ENCODE results near the gene CNGA3. TPM values are rescaled to one million over a fixed set of nuclear protein-coding genes. Genes with fewer than 3 reads are reported as not detected.
A peak's percentile ranks its signal among the peaks of the same experiment; 100 is the strongest.

CNGA3 gene
- total and polyA plus RNA-seq, 9 donors, result 0.35 to 1.5 (median 0.56) TPM

DNA sequence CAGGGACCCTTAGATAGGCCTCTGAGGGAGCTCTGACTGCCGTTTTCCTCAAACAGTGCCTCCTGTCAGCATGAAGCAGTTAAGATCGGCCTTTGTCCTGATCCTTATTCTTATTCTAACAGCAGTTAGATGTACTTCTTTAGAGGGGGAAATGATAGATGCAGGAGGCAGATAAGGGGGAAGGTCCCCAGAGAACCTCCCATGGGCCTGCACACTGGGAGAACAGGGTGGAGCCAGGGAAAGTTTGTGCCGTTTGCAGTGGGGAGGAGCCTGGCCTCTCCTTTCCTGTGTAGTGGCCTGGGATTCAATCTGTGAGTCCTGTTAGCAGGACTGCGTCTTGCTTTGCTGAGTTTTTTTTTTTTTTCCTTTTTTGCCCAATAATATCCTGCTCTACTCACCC lies 90.5 kb downstream of the CNGA3 start:
- 23% methylated on average over 2 of the region's 4 CpGs for WGBS (ENCODE audit: insufficient coverage)
- no peak overlapping the region for H3K27ac ChIP-seq (ENCODE audit: low read length)

DNA sequence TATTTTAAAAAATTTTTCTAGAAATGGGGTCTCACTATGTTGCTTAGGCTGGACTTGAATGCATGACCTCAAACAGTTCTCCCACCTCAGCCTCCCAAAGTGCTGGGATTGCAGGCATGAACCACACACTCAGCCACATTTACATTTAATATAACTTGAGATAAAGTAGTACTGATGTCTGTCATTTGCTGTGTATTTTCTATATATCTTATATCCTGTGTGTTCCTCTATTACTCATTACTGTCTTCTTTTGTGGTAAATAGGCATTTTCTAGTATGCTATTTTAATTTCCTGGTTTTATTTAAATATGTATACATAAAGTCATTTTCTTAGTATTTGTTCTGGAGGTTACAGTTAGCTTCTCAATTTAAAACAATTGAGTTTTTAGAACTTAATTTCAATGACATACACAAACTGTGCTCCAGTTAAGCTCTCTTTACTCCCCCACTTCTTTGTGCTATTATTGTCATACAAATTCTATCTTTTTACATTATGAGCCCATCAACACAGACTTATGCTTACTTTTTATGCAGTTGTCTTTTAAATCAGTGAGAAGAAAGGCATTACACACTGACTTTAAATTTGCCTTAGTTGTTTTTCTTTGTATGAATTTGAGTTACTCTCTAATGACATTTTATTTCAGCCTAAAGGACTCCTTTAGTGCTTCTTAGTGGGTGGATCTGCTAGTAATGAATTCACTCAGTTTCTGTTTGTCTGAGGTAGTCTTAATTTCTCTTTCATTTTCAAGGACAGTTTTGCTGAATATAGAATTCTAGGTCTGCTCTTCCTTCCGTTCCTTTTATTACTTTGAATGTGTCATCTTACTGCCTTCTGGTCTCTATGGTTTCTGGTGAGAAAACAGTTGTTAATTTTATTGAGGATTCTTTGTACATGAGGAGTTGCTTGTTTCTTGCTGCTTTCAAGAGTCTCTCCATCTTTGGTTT lies 92.2 kb downstream of the CNGA3 start:
- DNase-seq, result no peak
- Histone ChIP-seq H3K9me3 (replicated peaks; ENCODE audit: control insufficient read depth, low read depth, low read length) (peaks cover 7% of the 10 kb centered on the region), H3K36me3 (ENCODE audit: control insufficient read depth, insufficient read depth, low read length) (no peaks in the 10 kb centered on the region), H3K4me3 (ENCODE audit: low read length) (no peak overlapping the region), H3K4me1 (ENCODE audit: control insufficient read depth, insufficient read depth, low read length) (no peaks in the 10 kb centered on the region), H3K27me3 (ENCODE audit: control insufficient read depth, insufficient read depth, low read length) (no peaks in the 10 kb centered on the region), H3K27ac (ENCODE audit: low read length) (no peak overlapping the region)
- WGBS (ENCODE audit: insufficient coverage), result no CpG with 5 or more reads among the region's 1 CpG

More for the DNA sequence above, 90.5 kb downstream of the CNGA3 start:
- no peak for DNase-seq
- Histone ChIP-seq H3K4me3 (ENCODE audit: low read length) (no peak overlapping the region), H3K9me3 (replicated peaks; ENCODE audit: control insufficient read depth, low read depth, low read length) (peaks cover 10% of the 10 kb centered on the region), H3K36me3 (ENCODE audit: control insufficient read depth, insufficient read depth, low read length) (no peaks in the 10 kb centered on the region), H3K27me3 (ENCODE audit: control insufficient read depth, insufficient read depth, low read length) (no peaks in the 10 kb centered on the region), H3K4me1 (ENCODE audit: control insufficient read depth, insufficient read depth, low read length) (no peaks in the 10 kb centered on the region)

DNA sequence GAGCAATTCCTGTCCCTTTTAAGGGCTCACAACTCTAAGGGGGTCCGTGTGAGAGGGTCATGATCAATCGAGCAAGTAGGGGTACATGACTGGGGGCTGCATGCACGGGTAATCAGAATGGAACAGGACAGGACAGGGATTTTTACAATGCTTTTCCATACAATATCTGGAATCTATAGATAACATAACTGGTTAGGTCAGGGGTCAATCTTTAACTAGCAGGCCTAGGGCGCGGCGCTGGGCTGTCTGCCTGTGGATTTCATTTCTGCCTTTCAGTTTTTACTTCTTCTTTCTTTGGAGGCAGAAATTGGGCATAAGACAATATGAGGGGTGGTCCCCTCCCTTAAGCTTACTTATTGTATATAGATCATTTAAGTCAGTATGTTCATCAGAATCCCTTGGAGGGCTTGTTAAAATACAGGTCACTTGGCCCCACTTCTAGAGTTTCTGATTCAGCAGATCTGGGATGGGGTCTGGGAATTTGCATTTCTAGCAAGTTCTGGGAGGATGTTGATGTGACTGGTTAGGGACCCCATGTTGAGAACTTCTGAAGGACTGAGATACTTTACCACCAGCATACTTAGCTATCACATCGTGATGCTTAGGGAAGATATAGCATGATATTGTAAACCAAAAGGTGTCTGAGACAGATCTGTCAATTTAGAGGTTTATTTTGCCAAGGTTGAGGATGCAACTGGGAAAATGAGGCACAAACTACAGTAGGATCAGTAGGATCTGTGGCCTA lies 95.6 kb downstream of the CNGA3 start:
- H3K36me3 ChIP-seq (ENCODE audit: control insufficient read depth, insufficient read depth, low read length), result no peaks in the 10 kb centered on the region
- no peak overlapping the region for H3K4me3 ChIP-seq (ENCODE audit: low read length)
- no peak for DNase-seq
- H3K27me3 ChIP-seq (ENCODE audit: control insufficient read depth, insufficient read depth, low read length), result no peaks in the 10 kb centered on the region
- H3K9me3 ChIP-seq (replicated peaks; ENCODE audit: control insufficient read depth, low read depth, low read length), result peaks cover 2% of the 10 kb centered on the region
- no peak overlapping the region for H3K27ac ChIP-seq (ENCODE audit: low read length)
- H3K4me1 ChIP-seq (ENCODE audit: control insufficient read depth, insufficient read depth, low read length), result peaks cover 8% of the 10 kb centered on the region
- no CpG with 5 or more reads among the region's 7 CpGs for WGBS (ENCODE audit: insufficient coverage)

DNA sequence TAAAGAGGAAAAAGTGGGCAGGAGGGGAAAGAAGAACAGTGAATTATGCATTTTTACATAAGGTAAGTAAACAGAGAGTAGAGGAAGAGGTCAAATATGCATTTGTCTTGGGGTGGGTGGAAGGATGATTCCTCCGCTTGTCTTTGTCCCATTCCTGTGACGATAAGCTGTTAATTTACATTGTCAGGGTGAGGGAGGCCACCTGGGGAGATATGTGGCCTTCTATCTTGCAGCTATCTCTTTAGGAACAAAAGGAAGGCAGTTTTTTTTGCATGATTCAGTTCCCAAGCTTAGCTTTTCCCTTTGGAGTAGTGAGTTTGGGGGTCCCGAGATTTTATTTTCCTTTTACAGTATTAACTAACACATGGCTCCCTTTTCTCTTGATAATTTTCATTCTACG lies 96.2 kb downstream of the CNGA3 start:
- H3K4me3 ChIP-seq (ENCODE audit: low read length), result no peak overlapping the region
- H3K36me3 ChIP-seq (ENCODE audit: control insufficient read depth, insufficient read depth, low read length), result no peaks in the 10 kb centered on the region
- DNase-seq, result no peak
- no CpG with 5 or more reads among the region's 4 CpGs for WGBS (ENCODE audit: insufficient coverage)
- peaks cover 2% of the 10 kb centered on the region for H3K9me3 ChIP-seq (replicated peaks; ENCODE audit: control insufficient read depth, low read depth, low read length)
- no peak overlapping the region for H3K27ac ChIP-seq (ENCODE audit: low read length)
- no peaks in the 10 kb centered on the region for H3K27me3 ChIP-seq (ENCODE audit: control insufficient read depth, insufficient read depth, low read length)
- peaks cover 8% of the 10 kb centered on the region for H3K4me1 ChIP-seq (ENCODE audit: control insufficient read depth, insufficient read depth, low read length)

DNA sequence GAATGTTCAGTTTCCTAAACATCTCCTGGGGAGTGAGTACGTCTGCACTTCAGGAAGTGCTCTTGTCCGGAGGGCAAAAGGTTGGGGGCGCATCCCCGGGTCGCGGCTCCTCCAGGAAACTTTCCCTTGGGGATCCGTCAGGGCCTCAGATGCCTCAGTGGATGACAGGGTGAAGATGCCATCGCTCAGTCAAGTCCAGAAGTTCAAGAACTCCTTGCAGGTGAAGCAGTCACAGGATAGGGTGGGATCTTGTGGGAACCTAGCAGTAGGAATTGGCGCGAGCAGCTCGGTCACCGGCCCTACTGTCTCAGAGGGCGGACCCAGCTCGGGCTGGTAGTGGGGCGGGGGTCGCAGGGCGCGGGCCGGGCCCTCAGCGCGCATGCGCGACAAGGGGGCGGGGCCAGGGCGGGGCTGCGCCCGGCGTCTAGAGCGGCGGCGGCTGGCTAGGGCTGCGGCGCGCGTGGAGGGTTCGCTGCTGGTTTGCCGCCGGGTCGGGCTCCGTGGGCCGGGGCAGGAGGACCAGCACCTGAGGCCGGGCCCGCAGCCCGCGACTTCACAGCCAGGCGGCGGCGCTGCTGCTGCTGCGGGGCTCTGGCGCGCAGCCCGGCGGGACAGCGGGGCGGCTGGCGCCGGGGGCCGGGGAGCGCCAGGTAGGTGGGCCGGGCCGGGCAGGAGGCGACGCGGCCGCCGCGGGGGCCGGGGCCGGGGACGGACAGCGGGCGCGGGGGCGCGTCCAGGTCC lies 98.3 kb downstream of the CNGA3 start, which contains the start of gene INPP4A:
TSS of gene INPP4A (plus strand) at position 423 of the 741 bp plus-strand sequence. CDS start 75,191 bp downstream, outside the sequence.
- Histone ChIP-seq H3K4me1 (ENCODE audit: control insufficient read depth, insufficient read depth, low read length) (peaks cover 8% of the 10 kb centered on the region), H3K36me3 (ENCODE audit: control insufficient read depth, insufficient read depth, low read length) (no peaks in the 10 kb centered on the region), H3K4me3 (ENCODE audit: low read length) (peak within 1 kb of the TSS; percentile 69), H3K27ac (ENCODE audit: low read length) (peak within 1 kb of the TSS; percentile 59), H3K9me3 (replicated peaks; ENCODE audit: control insufficient read depth, low read depth, low read length) (peaks cover under 1% of the 10 kb centered on the region), H3K27me3 (ENCODE audit: control insufficient read depth, insufficient read depth, low read length) (no peaks in the 10 kb centered on the region)
- DNase-seq, result peak; percentile 86
- under 1% methylated on average over 75 of the region's 75 CpGs for WGBS (ENCODE audit: insufficient coverage)

DNA sequence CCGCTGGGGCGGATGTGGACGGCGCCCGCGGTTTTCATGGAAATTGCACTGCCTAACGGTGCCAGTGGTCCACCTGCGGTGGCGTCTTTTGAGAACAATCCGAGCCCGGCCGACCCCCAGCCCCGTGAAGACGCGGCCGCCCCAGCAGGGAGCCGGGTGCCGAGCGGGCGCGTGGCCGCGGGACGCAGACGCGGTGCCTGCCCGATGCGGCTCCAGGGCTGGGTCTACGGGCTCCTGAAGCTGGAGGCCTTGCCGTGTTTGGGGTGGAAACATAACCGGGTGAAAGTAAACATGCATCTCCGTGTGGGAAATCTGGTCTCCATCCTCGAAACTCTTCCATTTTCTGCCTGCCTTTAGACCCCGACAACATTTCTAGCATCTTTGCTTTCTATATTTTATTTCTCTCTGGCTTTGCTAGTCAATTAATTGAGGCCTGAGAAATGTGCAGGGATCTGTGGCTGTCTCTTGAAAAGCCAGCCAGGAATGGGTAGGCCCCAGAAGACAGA lies 99.0 kb downstream of the CNGA3 start:
- Histone ChIP-seq H3K4me1 (ENCODE audit: control insufficient read depth, insufficient read depth, low read length) (peaks cover 8% of the 10 kb centered on the region), H3K9me3 (replicated peaks; ENCODE audit: control insufficient read depth, low read depth, low read length) (no peaks in the 10 kb centered on the region), H3K27me3 (ENCODE audit: control insufficient read depth, insufficient read depth, low read length) (no peaks in the 10 kb centered on the region), H3K4me3 (ENCODE audit: low read length) (peak overlapping the region; percentile 49), H3K27ac (ENCODE audit: low read length) (no peak overlapping the region), H3K36me3 (ENCODE audit: control insufficient read depth, insufficient read depth, low read length) (no peaks in the 10 kb centered on the region)
- DNase-seq, result peak; percentile 34
- under 1% methylated on average over 31 of the region's 34 CpGs for WGBS (ENCODE audit: insufficient coverage)

DNA sequence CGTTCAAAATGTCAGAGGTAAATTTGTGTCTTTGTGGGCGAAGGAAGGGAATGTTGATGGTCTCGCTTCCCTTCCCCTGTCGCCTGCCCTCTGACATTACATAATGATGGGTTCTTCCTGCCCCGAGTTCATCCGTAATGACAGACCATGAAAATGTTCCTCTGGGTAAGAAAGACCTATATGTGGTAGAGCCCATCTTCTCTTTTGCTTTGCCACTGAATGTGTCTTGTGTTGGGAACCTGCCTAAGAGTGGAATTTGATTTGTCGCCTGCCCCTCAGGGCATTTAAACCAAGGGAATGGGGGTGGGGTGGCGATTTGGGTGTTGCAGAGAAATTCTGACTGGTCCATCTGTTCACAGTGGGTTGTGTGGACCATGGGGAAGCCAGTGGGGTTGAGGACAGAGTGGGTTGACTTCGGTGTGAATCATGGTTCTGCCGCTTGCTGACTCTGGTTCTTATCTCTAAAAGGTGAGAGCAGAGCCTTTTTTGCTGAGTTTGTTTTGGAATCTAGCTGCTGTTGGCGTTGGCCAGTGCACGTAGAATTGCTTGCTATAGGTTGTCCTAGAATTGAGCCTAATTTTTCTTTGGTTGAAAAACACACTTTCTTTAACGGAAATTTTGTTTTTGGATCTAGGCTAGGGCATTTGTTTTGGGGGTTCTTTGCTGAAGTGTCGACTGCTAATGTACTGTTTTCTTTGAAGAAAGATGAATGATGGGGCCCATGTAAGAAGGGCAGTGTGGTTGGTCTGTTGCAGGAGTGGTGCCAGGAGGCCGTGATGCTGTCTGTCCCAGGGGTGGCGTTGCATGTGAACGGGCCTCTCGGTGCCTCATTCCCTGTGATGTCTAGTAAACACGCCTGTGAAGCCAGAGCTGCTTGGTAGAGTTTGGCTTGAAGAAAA lies 99.7 kb downstream of the CNGA3 start:
- DNase-seq, result no peak
- Histone ChIP-seq H3K9me3 (replicated peaks; ENCODE audit: control insufficient read depth, low read depth, low read length) (no peaks in the 10 kb centered on the region), H3K36me3 (ENCODE audit: control insufficient read depth, insufficient read depth, low read length) (no peaks in the 10 kb centered on the region), H3K4me1 (ENCODE audit: control insufficient read depth, insufficient read depth, low read length) (peaks cover 8% of the 10 kb centered on the region), H3K27ac (ENCODE audit: low read length) (no peak overlapping the region), H3K4me3 (ENCODE audit: low read length) (peak overlapping the region; percentile 49), H3K27me3 (ENCODE audit: control insufficient read depth, insufficient read depth, low read length) (no peaks in the 10 kb centered on the region)
- WGBS (ENCODE audit: insufficient coverage), result 61% methylated on average over 12 of the region's 19 CpGs

DNA sequence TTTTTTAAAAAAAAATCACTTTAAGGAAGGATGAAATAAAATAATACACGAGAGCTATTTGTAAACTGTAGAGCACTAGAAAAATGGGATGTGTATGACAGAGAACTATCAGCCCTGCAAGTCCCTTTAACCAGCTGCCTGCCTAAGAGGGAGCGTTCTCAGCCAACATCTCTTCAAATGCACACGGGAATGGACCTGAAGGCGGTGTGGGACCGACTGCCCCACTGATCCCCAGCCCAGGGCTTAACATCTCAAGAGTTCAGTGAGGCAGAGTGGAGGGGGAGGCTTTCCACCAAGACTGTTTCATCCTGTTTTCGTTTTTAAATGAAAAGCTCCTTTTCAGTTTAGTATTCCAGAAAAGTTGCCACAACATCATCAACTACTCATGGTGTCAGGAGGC lies 100.6 kb downstream of the CNGA3 start:
- Histone ChIP-seq H3K9me3 (replicated peaks; ENCODE audit: control insufficient read depth, low read depth, low read length) (no peaks in the 10 kb centered on the region), H3K27me3 (ENCODE audit: control insufficient read depth, insufficient read depth, low read length) (no peaks in the 10 kb centered on the region), H3K36me3 (ENCODE audit: control insufficient read depth, insufficient read depth, low read length) (no peaks in the 10 kb centered on the region), H3K4me1 (ENCODE audit: control insufficient read depth, insufficient read depth, low read length) (peaks cover 8% of the 10 kb centered on the region), H3K4me3 (ENCODE audit: low read length) (no peak overlapping the region), H3K27ac (ENCODE audit: low read length) (no peak overlapping the region)
- DNase-seq, result no peak
- WGBS (ENCODE audit: insufficient coverage), result no CpG with 5 or more reads among the region's 6 CpGs

Measured in muscle of leg (tissue), 11 donors.